Uterus (tissue), 4 donors: ENCODE data around the gene DENND1A. TPM values are rescaled to one million over a fixed set of nuclear protein-coding genes. Genes with fewer than 3 reads are reported as not detected.

Source experiments
- DNase-seq, 2 donors: peaks; one replicate each; pipeline ENCODE4 v3.0.0-alpha.2; 2019 to 2020
- H3K27ac ChIP-seq, 2 donors: fragments of 200-600 bp; sonication (generic); 1 replicate in 1 of 2; 2 replicates in 1 of 2; pipeline ENCODE4 v1.5.1; 2016 to 2018
- H3K27me3 ChIP-seq, 2 donors: fragments of 200-600 bp; sonication (generic); one replicate each; pipeline ENCODE4 v1.5.1; 2018 to 2019; ENCODE audit warnings: control low read depth in 1 of 2
- H3K36me3 ChIP-seq, 2 donors: fragments of 200-600 bp; sonication (generic); one replicate each; pipeline ENCODE4 v1.5.1; 2019; ENCODE audit warnings: control low read depth in 1 of 2
- H3K4me1 ChIP-seq, 2 donors: fragments of 200-600 bp; sonication (generic); one replicate each; pipeline ENCODE4 v1.5.1; 2018 to 2019; ENCODE audit warnings: control low read depth in 1 of 2
- H3K4me3 ChIP-seq, 2 donors: fragments of 200-600 bp; sonication (generic); 1 replicate in 1 of 2; 2 replicates in 1 of 2; pipeline ENCODE4 v1.5.1; 2018 to 2019; ENCODE audit warnings: mild to moderate bottlenecking in 1 of 2
- H3K9me3 ChIP-seq, 2 donors: fragments of 200-600 bp; sonication (generic); one replicate each; pipeline ENCODE4 v1.5.1; 2019; ENCODE audit warnings: control low read depth in 1 of 2
- POLR2A ChIP-seq, 2 donors: fragments of 450-650 bp; IDR thresholded peaks; one replicate each; pipeline ENCODE4 v1.6.1; 2016; ENCODE audit warnings: antibody characterized with exemption in 2 of 2, mild to moderate bottlenecking in 1 of 2, moderate library complexity in 1 of 2
- intact Hi-C: fragments of 100-400 bp; cut with DNase I; formaldehyde crosslinking; loops from one replicate; pipeline ENCODE4 v1.15.1; 2023; ENCODE audit warnings: low total_unique reads
- total RNA-seq, 4 donors: library from RNA; depleted of rRNA in 3 of 4; stranded (reverse); fragments of >200 nt in 3 of 4; gene quantifications; one replicate each; pipeline versions ENCODE4 v1.1.0 to v1.2.4, GENCODE V29; 2014 to 2023
- TF ChIP-seq, protein P1 (sequence below), 4 experiments: fragments of 200-600 bp in 2 of 4; fragments of 450-650 bp in 2 of 4; sonication (generic) in 2 of 4; IDR thresholded peaks; one replicate each; pipeline ENCODE4 v1.5.1; 2016 to 2019; ENCODE audit warnings: antibody characterized with exemption in 4 of 4, mild to moderate bottlenecking in 2 of 4, moderate library complexity in 1 of 4
- donor health status: DM: yes; HTN: yes; CAD: no.

The DENND1A gene
- total RNA-seq, 4 donors from 2014 or later, result 10.8 to 34.5 (median 22.6) TPM

DNA sequence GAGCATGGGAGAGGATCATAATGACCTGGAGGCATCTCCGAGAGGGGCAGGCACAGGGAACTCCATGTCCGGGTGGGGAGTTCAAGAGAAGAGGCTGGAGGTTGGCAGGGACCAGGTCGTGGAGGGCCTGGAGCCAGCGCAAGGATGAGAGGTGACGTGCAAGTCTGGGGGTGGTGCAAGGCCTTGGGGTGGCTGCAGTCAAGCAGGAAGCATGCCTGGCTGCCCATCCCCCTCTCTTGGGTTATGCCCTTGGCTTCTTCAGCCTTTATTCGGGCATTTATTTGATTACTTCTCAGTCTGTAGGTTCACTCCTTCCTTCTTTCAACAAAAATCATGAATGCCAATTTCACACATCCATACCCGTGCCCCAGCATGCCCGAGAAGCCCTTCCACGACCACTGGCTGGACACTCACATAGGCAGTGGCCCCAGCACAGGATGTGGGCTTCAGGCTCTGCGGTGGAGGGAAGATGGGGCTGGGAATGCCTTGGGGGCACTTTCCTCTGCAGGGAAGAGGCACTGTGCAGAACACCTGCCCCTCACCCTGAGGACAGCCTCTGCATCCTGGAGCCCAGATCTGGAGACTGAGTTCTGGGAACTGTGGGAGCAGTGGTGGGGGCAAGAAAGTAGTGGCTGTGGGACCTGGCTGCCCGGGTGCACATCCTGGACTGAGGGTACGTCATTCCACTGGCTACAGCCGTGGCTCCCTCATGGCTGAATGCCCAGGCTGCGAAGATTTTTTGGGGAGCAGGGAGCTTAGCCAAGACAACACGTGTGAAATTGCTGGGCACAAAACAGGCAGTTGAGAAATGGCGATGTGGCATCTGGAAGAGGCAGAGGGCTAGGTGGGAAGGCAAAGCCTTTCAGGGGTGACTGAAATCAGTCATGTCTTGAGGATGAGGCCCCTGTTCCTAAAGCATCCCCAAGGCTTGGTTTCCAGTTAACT is 535.4 kb downstream of the DENND1A start:
- no peak for TF ChIP-seq POLR2A (IDR thresholded peaks at IDR 0.05)
- TF ChIP-seq, protein P1, sequence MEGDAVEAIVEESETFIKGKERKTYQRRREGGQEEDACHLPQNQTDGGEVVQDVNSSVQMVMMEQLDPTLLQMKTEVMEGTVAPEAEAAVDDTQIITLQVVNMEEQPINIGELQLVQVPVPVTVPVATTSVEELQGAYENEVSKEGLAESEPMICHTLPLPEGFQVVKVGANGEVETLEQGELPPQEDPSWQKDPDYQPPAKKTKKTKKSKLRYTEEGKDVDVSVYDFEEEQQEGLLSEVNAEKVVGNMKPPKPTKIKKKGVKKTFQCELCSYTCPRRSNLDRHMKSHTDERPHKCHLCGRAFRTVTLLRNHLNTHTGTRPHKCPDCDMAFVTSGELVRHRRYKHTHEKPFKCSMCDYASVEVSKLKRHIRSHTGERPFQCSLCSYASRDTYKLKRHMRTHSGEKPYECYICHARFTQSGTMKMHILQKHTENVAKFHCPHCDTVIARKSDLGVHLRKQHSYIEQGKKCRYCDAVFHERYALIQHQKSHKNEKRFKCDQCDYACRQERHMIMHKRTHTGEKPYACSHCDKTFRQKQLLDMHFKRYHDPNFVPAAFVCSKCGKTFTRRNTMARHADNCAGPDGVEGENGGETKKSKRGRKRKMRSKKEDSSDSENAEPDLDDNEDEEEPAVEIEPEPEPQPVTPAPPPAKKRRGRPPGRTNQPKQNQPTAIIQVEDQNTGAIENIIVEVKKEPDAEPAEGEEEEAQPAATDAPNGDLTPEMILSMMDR (IDR thresholded peaks at IDR 0.05), result no peak
- no peak for DNase-seq

DNA sequence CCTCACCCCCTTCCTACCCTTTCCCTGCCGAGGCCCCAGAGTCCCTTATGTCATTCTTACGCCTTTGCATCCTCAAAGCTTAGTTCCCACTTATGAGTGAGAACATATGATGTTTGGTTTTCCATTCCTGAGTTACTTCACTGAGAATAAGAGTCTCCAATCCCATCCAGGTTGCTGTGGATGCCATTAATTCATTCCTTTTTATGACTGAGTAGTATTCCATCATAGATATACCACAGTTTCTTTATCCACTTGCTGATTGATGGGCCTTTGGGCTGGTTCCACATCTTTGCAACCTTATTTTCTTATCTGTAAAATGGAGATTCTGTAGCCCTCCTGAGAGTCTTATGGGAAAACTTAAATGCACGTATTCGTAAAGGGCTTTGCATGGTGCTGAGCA is 537.1 kb downstream of the DENND1A start:
- no peaks in the 10 kb centered on the region for H3K4me1 ChIP-seq
- DNase-seq, result no peak

More for the DNA sequence above, 535.4 kb downstream of the DENND1A start:
- H3K9me3 ChIP-seq, result no peaks in the 10 kb centered on the region
- no peaks in the 10 kb centered on the region for H3K27me3 ChIP-seq
- H3K27ac ChIP-seq, result no peak overlapping the region
- H3K4me1 ChIP-seq, result no peaks in the 10 kb centered on the region
- intact Hi-C loops, result no loop called here
- no peak overlapping the region for H3K4me3 ChIP-seq
- H3K36me3 ChIP-seq, result no peaks in the 10 kb centered on the region

DNA sequence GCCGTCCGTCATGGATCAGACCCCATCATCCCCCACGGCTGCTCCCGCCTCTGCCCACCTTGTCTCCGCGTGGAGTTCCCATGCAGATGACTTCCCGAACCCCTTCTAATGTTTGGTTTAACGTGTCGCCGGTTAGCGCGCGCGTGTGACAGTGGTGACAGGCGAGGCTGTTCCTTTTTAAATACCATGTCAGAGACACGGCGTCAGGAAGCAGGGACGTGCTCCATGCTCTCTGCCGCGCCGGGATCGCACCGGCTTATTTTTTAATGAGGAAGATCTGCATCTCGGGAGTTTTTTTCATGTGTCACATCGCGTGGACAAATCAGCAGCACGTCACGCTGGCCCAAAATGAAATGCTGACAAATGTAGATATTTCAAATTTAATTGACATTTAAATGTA is 538.0 kb downstream of the DENND1A start:
- intact Hi-C loops, result no loop called here
- TF ChIP-seq POLR2A (IDR thresholded peaks at IDR 0.05), result no peak
- TF ChIP-seq, protein P1 (IDR thresholded peaks at IDR 0.05), result no peak
- H3K36me3 ChIP-seq, result no peaks in the 10 kb centered on the region
- no peak for DNase-seq
- H3K9me3 ChIP-seq, result no peaks in the 10 kb centered on the region
- H3K27me3 ChIP-seq, result no peaks in the 10 kb centered on the region
- H3K27ac ChIP-seq, result no peak overlapping the region
- H3K4me1 ChIP-seq, result no peaks in the 10 kb centered on the region
- H3K4me3 ChIP-seq, result no peak overlapping the region

More for the DNA sequence above, 537.1 kb downstream of the DENND1A start:
- Histone ChIP-seq H3K4me3 (no peak overlapping the region), H3K9me3 (no peaks in the 10 kb centered on the region), H3K36me3 (no peaks in the 10 kb centered on the region), H3K27me3 (no peaks in the 10 kb centered on the region), H3K27ac (no peak overlapping the region)
- TF ChIP-seq, protein P1 (IDR thresholded peaks at IDR 0.05), result no peak
- no peak for TF ChIP-seq POLR2A (IDR thresholded peaks at IDR 0.05)
- intact Hi-C loops, result no loop called here

DNA sequence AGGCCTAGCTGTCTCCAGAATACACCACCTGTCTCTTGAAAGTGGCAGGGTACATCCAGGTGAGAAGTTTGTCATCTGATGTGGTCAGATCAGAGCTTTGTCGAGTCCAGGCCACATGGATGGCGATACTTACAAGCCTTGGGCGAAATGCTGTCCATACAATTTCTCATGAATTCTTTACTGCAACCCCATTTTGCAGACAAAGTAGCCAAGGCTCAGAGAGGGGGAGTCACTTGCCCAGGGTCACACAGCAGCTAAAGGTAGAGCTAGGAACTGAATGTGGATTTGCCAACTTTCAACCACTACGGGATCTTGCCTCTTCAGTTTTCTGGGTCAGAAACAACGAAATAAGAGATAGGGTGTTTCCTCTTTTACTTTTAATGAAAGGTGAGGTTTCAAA is 538.7 kb downstream of the DENND1A start:
- TF ChIP-seq, protein P1 (IDR thresholded peaks at IDR 0.05), result no peak
- Histone ChIP-seq H3K9me3 (no peaks in the 10 kb centered on the region), H3K4me1 (no peaks in the 10 kb centered on the region), H3K27me3 (no peaks in the 10 kb centered on the region), H3K36me3 (no peaks in the 10 kb centered on the region), H3K4me3 (no peak overlapping the region), H3K27ac (no peak overlapping the region)
- intact Hi-C loops, result no loop called here
- no peak for DNase-seq

DNA sequence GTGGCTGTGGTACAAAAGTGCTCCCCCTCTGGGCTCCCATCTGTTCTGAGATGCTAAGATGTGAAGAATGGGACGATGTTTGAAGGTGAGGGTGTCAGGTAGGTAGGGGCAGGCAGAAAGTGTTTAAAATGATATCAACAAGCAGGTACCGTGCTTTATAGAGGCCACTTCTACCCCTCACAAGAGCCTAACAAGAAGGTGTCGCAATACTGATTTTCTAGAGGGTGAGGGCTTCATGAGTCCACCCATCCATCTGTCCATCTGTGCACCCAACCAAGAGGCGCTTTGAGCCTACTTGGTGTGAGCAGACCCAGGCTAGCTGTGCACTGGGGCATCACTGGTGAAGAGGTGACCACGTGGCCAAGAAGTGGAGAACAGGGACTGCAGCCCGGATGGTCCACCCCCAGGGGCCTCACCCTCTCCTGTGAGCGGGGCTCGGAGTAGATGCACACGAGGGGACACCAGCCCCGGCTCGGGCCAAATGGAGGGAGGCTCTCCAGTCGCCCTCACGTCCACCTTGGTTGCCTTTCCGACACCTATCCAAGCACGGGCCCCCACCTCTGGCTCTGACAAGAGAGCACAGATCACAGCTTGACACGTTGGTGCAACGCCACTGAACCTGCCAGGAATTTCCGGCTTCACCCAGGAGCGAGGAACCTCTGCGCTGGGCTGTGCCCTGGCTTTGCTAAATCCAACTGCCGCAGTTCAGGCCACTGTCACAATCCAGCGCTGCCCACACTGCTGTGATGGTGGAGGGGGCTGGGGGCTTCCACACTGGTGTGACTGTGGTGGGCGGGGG is 539.4 kb downstream of the DENND1A start:
- Histone ChIP-seq H3K27me3 (no peaks in the 10 kb centered on the region), H3K27ac (no peak overlapping the region), H3K4me1 (no peaks in the 10 kb centered on the region), H3K4me3 (no peak overlapping the region), H3K36me3 (no peaks in the 10 kb centered on the region), H3K9me3 (no peaks in the 10 kb centered on the region)
- DNase-seq, result no peak
- TF ChIP-seq, protein P1 (IDR thresholded peaks at IDR 0.05), result no peak
- no peak for TF ChIP-seq POLR2A (IDR thresholded peaks at IDR 0.05)
- intact Hi-C loops, result no loop called here
